SHP77 treated with DMSO at 0.1 percent for 48 hours (cell line): Measurements from ENCODE around the gene SLC66A2.
"Not testable (repeated sequence)": the region's sequence is repeated elsewhere in the genome, so short reads cannot be mapped to it uniquely, and the experiment has no call there.

Experiments
- DNase-seq: peaks from one replicate; lab custom pipeline; 2025; lab: John Stamatoyannopoulos, UW

SLC66A2 gene

GRCh38 chr18:79865951-79866350 lies 85.5 kb downstream of the SLC66A2 start:
- not testable (repeated sequence) for DNase-seq

GRCh38 chr18:79864955-79865354 lies 86.5 kb downstream of the SLC66A2 start:
- DNase-seq = not testable (repeated sequence)

GRCh38 chr18:79864006-79864725 lies 87.3 kb downstream of the SLC66A2 start:
- DNase-seq = no peak

GRCh38 chr18:79863161-79864005 lies 88.1 kb downstream of the SLC66A2 start:
- no peak for DNase-seq

- no peak for DNase-seq
Measured at GRCh38 chr18:79862562-79862961, 88.9 kb downstream of the SLC66A2 start.

GRCh38 chr18:79861687-79862086 lies 89.8 kb downstream of the SLC66A2 start:
- no peak for DNase-seq

- no peak for DNase-seq
Measured at GRCh38 chr18:79859314-79859713, 92.1 kb downstream of the SLC66A2 start.

GRCh38 chr18:79857082-79857671 lies 94.3 kb downstream of the SLC66A2 start:
- DNase-seq = no peak

GRCh38 chr18:79856119-79857007 lies 95.1 kb downstream of the SLC66A2 start:
- peak; percentile 45 for DNase-seq

- DNase-seq = no peak
Measured at GRCh38 chr18:79855147-79855933, 96.1 kb downstream of the SLC66A2 start.

GRCh38 chr18:79853993-79854364 lies 97.5 kb downstream of the SLC66A2 start:
- no peak for DNase-seq

- no peak for DNase-seq
Measured at GRCh38 chr18:79853303-79853992, 98.0 kb downstream of the SLC66A2 start.

GRCh38 chr18:79852561-79853302 lies 98.7 kb downstream of the SLC66A2 start:
- no peak for DNase-seq
